GM10266 (cell line): ENCODE measurements around the gene DDIAS.

Source experiments
- DNase-seq: peaks from one replicate; pipeline ENCODE4 v3.0.0; 2012; ENCODE audit errors: extremely low spot score
- TF ChIP-seq, protein P1 (sequence below): IDR thresholded peaks from 2 replicates; pipeline ENCODE4 v1.5.1; 2012; ENCODE audit warnings: mild to moderate bottlenecking, low read depth; ENCODE audit not compliant: control insufficient read depth, insufficient read depth; ENCODE audit errors: missing control alignments

DDIAS gene

GRCh38 chr11:82974851-82975250 is 73.3 kb downstream of the DDIAS start:
- TF ChIP-seq, protein P1, sequence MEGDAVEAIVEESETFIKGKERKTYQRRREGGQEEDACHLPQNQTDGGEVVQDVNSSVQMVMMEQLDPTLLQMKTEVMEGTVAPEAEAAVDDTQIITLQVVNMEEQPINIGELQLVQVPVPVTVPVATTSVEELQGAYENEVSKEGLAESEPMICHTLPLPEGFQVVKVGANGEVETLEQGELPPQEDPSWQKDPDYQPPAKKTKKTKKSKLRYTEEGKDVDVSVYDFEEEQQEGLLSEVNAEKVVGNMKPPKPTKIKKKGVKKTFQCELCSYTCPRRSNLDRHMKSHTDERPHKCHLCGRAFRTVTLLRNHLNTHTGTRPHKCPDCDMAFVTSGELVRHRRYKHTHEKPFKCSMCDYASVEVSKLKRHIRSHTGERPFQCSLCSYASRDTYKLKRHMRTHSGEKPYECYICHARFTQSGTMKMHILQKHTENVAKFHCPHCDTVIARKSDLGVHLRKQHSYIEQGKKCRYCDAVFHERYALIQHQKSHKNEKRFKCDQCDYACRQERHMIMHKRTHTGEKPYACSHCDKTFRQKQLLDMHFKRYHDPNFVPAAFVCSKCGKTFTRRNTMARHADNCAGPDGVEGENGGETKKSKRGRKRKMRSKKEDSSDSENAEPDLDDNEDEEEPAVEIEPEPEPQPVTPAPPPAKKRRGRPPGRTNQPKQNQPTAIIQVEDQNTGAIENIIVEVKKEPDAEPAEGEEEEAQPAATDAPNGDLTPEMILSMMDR, result no peak
- no peak for DNase-seq

GRCh38 chr11:82975882-82976281 is 74.3 kb downstream of the DDIAS start:
- DNase-seq, result no peak
- TF ChIP-seq, protein P1, result no peak

DNA sequence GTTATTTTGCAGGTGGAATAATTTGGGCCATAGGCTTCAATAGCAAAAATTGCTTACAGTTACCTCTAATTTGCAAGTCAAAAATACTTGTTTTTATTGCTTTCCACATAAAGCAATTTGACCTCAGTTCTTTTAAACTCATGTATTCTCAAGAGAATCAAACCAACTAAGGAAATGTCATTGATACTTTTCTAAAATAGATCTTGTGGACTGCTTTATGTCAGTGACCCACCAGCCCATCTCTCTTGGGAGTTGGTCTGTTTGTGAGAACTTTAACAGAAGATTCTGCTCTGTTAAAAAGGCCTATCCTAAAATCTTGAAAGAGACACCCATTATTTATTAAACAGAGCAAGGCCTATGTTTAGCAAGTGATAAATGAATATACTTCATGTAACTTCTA is 75.2 kb downstream of the DDIAS start:
- DNase-seq, result no peak
- TF ChIP-seq, protein P1, result no peak

DNA sequence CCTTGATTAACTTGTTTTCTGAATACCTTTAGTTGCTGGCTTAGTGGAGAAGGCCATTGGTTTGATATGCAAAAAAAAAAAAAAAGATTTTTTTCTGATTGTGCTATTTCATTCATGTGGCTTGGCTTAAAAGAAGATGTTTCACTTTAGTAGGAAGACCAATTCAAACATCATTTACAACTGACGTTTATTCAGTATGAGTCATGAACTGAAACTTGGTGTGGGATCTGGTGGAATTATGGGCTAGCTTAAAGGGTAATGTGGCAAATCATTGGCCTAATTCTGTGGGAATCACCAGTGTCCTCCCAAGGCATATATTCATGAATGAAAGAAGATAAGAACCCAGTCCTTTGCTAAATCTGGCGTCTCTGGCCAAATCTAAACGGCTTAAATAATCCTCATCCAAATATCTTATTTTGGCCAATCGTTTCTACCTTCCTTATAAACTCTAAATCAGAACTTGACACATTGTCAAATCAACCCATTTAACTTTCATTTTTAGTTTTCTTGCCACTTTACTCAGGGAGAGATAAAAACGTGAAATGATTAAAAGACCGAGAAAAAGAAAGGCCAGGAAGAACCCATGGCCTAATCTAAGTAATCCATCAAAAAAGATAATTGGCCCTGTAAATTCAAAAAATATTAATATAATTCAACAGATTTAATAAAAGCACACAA is 77.0 kb downstream of the DDIAS start:
- TF ChIP-seq, protein P1, result no peak
- no peak for DNase-seq

GRCh38 chr11:82979824-82980223 is 78.3 kb downstream of the DDIAS start:
- TF ChIP-seq, protein P1, result no peak
- DNase-seq, result no peak

GRCh38 chr11:82980292-82980691 is 78.8 kb downstream of the DDIAS start:
- DNase-seq, result no peak
- TF ChIP-seq, protein P1, result no peak

DNA sequence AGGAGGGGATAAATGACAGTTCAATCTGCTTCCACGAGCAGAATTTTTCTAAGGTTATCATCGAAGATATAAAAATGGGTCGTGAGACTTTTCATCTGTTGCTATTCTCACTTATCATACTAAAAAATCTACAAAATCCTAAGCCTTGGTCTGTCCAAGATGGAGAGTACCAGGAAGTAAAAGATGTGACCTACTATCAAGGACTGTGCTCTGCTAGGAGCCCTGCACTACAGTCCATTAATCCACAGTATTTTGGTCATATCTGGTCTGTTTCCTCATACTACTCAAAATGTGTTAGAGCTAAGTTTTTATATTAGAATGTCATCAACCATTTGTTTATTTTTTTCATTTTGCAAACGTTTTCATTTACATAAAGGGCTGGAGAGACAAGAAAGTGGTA is 79.4 kb downstream of the DDIAS start:
- no peak for DNase-seq
- TF ChIP-seq, protein P1, result no peak
